Activated T-cell treated with anti-CD3 and anti-CD28 coated beads for 24 hours (primary cell): ENCODE data around the gene CSTPP1.
"Not testable (repeated sequence)": the region's sequence is repeated elsewhere in the genome, so short reads cannot be mapped to it uniquely, and the experiment has no call there.

Experiments
- DNase-seq: peaks from one replicate; pipeline ENCODE4 v3.0.0-alpha.2; 2020; ENCODE audit warnings: low read depth

The CSTPP1 gene

GRCh38 chr11:47181271-47181670 is 244.7 kb downstream of the CSTPP1 start:
- no peak for DNase-seq

- DNase-seq, result no peak
These were observed 245.8 kb downstream of the CSTPP1 start for GRCh38 chr11:47182380-47182779.

- DNase-seq, result no peak
These were observed 246.7 kb downstream of the CSTPP1 start for GRCh38 chr11:47183031-47183856.

GRCh38 chr11:47183969-47184368 is 247.4 kb downstream of the CSTPP1 start:
- no peak for DNase-seq

- no peak for DNase-seq
These were observed 248.2 kb downstream of the CSTPP1 start for GRCh38 chr11:47184711-47185304.

GRCh38 chr11:47185305-47186075 is 248.9 kb downstream of the CSTPP1 start:
- no peak for DNase-seq

- no peak for DNase-seq
These were observed 249.6 kb downstream of the CSTPP1 start, which contains the start of gene PACSIN3 for GRCh38 chr11:47186076-47186699. Gene PACSIN3 (minus strand): TSS chr11:47186434. CDS start chr11:47182727, 3,707 bp downstream.

- DNase-seq, result no peak
These were observed 250.4 kb downstream of the CSTPP1 start for GRCh38 chr11:47186700-47187695.

GRCh38 chr11:47187723-47188122 is 251.2 kb downstream of the CSTPP1 start:
- no peak for DNase-seq

- no peak for DNase-seq
These were observed 251.7 kb downstream of the CSTPP1 start for GRCh38 chr11:47188259-47188658.

GRCh38 chr11:47189100-47189834 is 252.7 kb downstream of the CSTPP1 start:
- no peak for DNase-seq

- not testable (repeated sequence) for DNase-seq
These were observed 254.6 kb downstream of the CSTPP1 start for GRCh38 chr11:47191137-47191536.

- DNase-seq, result no peak
These were observed 255.6 kb downstream of the CSTPP1 start for GRCh38 chr11:47192111-47192510.

GRCh38 chr11:47198161-47198560 is 261.6 kb downstream of the CSTPP1 start:
- not testable (repeated sequence) for DNase-seq

GRCh38 chr11:47201015-47201414 is 264.5 kb downstream of the CSTPP1 start:
- DNase-seq, result no peak

GRCh38 chr11:47202576-47202975 is 266.0 kb downstream of the CSTPP1 start:
- DNase-seq, result no peak

- DNase-seq, result no peak
These were observed 268.1 kb downstream of the CSTPP1 start for GRCh38 chr11:47204637-47204989.

- not testable (repeated sequence) for DNase-seq
These were observed 270.0 kb downstream of the CSTPP1 start for GRCh38 chr11:47206577-47206976.

GRCh38 chr11:47207459-47207858 is 270.9 kb downstream of the CSTPP1 start:
- DNase-seq, result no peak

- not testable (repeated sequence) for DNase-seq
These were observed 271.5 kb downstream of the CSTPP1 start for GRCh38 chr11:47208008-47208552.
